Measurements from ENCODE around the gene PIGH.

Gene PIGH

GRCh38 chr14:67577909-67578749 lies 21.9 kb downstream of the PIGH start:
- no peak for ATAC-seq
- TF ChIP-seq ARNTL (CRISPR knock-in tag; IDR thresholded peaks at IDR 0.05; ENCODE audit: borderline replicate concordance, low read depth): no peak
- no peak for TF ChIP-seq GLIS3 (CRISPR knock-in tag; IDR thresholded peaks at IDR 0.05)
- no peak for TF ChIP-seq ZNF565 (CRISPR knock-in tag; conservative IDR thresholded peaks at IDR 0.05; ENCODE audit: low read depth)
- TF ChIP-seq SNAI2 (CRISPR knock-in tag; IDR thresholded peaks at IDR 0.05): no peak
- no peak for TF ChIP-seq ZFP30 (CRISPR knock-in tag; IDR thresholded peaks at IDR 0.05)
- TF ChIP-seq ESRRG (CRISPR knock-in tag; IDR thresholded peaks at IDR 0.05): no peak
- no peak for TF ChIP-seq TCF4 (CRISPR knock-in tag; IDR thresholded peaks at IDR 0.05; ENCODE audit: borderline replicate concordance)
- TF ChIP-seq PPARA (CRISPR knock-in tag; IDR thresholded peaks at IDR 0.05; ENCODE audit: borderline replicate concordance): no peak
- no peak for TF ChIP-seq CSDC2 (CRISPR knock-in tag; IDR thresholded peaks at IDR 0.05)
- no peak for TF ChIP-seq BACH2 (CRISPR knock-in tag; IDR thresholded peaks at IDR 0.05; ENCODE audit: borderline replicate concordance)
- TF ChIP-seq ZC3H10 (CRISPR knock-in tag; IDR thresholded peaks at IDR 0.05): no peak
- TF ChIP-seq ZNF70 (CRISPR knock-in tag; IDR thresholded peaks at IDR 0.05): no peak
- TF ChIP-seq OSR1 (CRISPR knock-in tag; IDR thresholded peaks at IDR 0.05): no peak
- no peak for TF ChIP-seq TOX (CRISPR knock-in tag; IDR thresholded peaks at IDR 0.05; ENCODE audit: borderline replicate concordance)
- TF ChIP-seq ISL1 (CRISPR knock-in tag; IDR thresholded peaks at IDR 0.05): no peak
- no peak for TF ChIP-seq RARB (CRISPR knock-in tag; IDR thresholded peaks at IDR 0.05)
- no peak for TF ChIP-seq CREB5 (CRISPR knock-in tag; IDR thresholded peaks at IDR 0.05; ENCODE audit: low read depth)
- no peak for TF ChIP-seq CSRNP3 (CRISPR knock-in tag; IDR thresholded peaks at IDR 0.05)
- TF ChIP-seq PATZ1 (CRISPR knock-in tag; IDR thresholded peaks at IDR 0.05; ENCODE audit: borderline replicate concordance): no peak

- no peak for ATAC-seq
- no peak for TF ChIP-seq ISL1 (CRISPR knock-in tag; IDR thresholded peaks at IDR 0.05)
- no peak for TF ChIP-seq CSDC2 (CRISPR knock-in tag; IDR thresholded peaks at IDR 0.05)
- TF ChIP-seq ZC3H10 (CRISPR knock-in tag; IDR thresholded peaks at IDR 0.05): no peak
- no peak for TF ChIP-seq CREB5 (CRISPR knock-in tag; IDR thresholded peaks at IDR 0.05; ENCODE audit: low read depth)
- no peak for TF ChIP-seq PPARA (CRISPR knock-in tag; IDR thresholded peaks at IDR 0.05; ENCODE audit: borderline replicate concordance)
- no peak for TF ChIP-seq ESRRG (CRISPR knock-in tag; IDR thresholded peaks at IDR 0.05)
- no peak for TF ChIP-seq ZNF565 (CRISPR knock-in tag; conservative IDR thresholded peaks at IDR 0.05; ENCODE audit: low read depth)
- no peak for TF ChIP-seq OSR1 (CRISPR knock-in tag; IDR thresholded peaks at IDR 0.05)
These were observed 22.8 kb downstream of the PIGH start for GRCh38 chr14:67577181-67577808.

- TF ChIP-seq CREB5 (CRISPR knock-in tag; IDR thresholded peaks at IDR 0.05; ENCODE audit: low read depth) (no peak), ISL1 (CRISPR knock-in tag; IDR thresholded peaks at IDR 0.05) (no peak), ZNF70 (CRISPR knock-in tag; IDR thresholded peaks at IDR 0.05) (no peak), TSHZ2 (CRISPR knock-in tag; IDR thresholded peaks at IDR 0.05) (no peak), ARNTL (CRISPR knock-in tag; IDR thresholded peaks at IDR 0.05; ENCODE audit: borderline replicate concordance, low read depth) (no peak), OSR1 (CRISPR knock-in tag; IDR thresholded peaks at IDR 0.05) (no peak), TCF4 (CRISPR knock-in tag; IDR thresholded peaks at IDR 0.05; ENCODE audit: borderline replicate concordance) (no peak), SNAI2 (CRISPR knock-in tag; IDR thresholded peaks at IDR 0.05) (no peak), ZFP3 (CRISPR knock-in tag; IDR thresholded peaks at IDR 0.05) (no peak), RARB (CRISPR knock-in tag; IDR thresholded peaks at IDR 0.05) (no peak), CSDC2 (CRISPR knock-in tag; IDR thresholded peaks at IDR 0.05) (no peak), CSRNP3 (CRISPR knock-in tag; IDR thresholded peaks at IDR 0.05) (no peak), ZFP30 (CRISPR knock-in tag; IDR thresholded peaks at IDR 0.05) (no peak)
- ATAC-seq: no peak
These were observed 23.7 kb downstream of the PIGH start for GRCh38 chr14:67576216-67576955.

Measured in SK-N-SH treated with all-trans-retinoic acid at 6 μM for 48 hours (cell line).